Neural progenitor cell (in vitro differentiated cells): Measurements from ENCODE around the gene ANTXR1. TPM values are rescaled to one million over a fixed set of nuclear protein-coding genes. Genes with fewer than 3 reads are reported as not detected.

ENCODE experiments used
- DNase-seq: peaks from one replicate; pipeline ENCODE4 v3.0.0-alpha.2; 2016; ENCODE audit warnings: low spot score
- H2AFZ ChIP-seq: fragments of 200-600 bp; sonication (generic); replicated peaks from 2 replicates; pipeline ENCODE4 v1.6.1; 2016; ENCODE audit warnings: antibody characterized with exemption
- H3F3A ChIP-seq: fragments of 200-600 bp; sonication (generic); 2 replicates; pipeline ENCODE4 v1.6.1; 2016; ENCODE audit warnings: antibody characterized with exemption, low read depth
- H3K27ac ChIP-seq: fragments of 200-600 bp; sonication (generic); 2 replicates; pipeline ENCODE4 v1.5.1; 2016; ENCODE audit warnings: mild to moderate bottlenecking
- H3K27me3 ChIP-seq: fragments of 200-600 bp; sonication (generic); 2 replicates; pipeline ENCODE4 v1.6.1; 2016; ENCODE audit warnings: mild to moderate bottlenecking, moderate library complexity
- H3K36me3 ChIP-seq: fragments of 200-600 bp; sonication (generic); 2 replicates; pipeline ENCODE4 v1.5.1; 2016
- H3K4me1 ChIP-seq: fragments of 200-600 bp; sonication (generic); 2 replicates; pipeline ENCODE4 v1.6.1; 2016; ENCODE audit warnings: mixed run types
- H3K4me2 ChIP-seq: fragments of 200-600 bp; sonication (generic); 2 replicates; pipeline ENCODE4 v1.6.1; 2016
- H3K4me3 ChIP-seq: fragments of 200-600 bp; sonication (generic); 2 replicates; pipeline ENCODE4 v1.5.1; 2016
- H3K79me2 ChIP-seq: fragments of 200-600 bp; sonication (generic); 2 replicates; pipeline ENCODE4 v1.6.1; 2016; ENCODE audit warnings: low read depth
- H3K9ac ChIP-seq: fragments of 200-600 bp; sonication (generic); 2 replicates; pipeline ENCODE4 v1.6.1; 2016
- H3K9me3 ChIP-seq: fragments of 200-600 bp; sonication (generic); 2 replicates; pipeline ENCODE4 v1.5.1; 2016; ENCODE audit warnings: low read depth
- H4K20me1 ChIP-seq: fragments of 200-600 bp; sonication (generic); 2 replicates; pipeline ENCODE4 v1.6.1; 2016; ENCODE audit warnings: low read depth
- H3K27ac Mint-ChIP-seq: 3 replicates; pipeline ENCODE4 v1.8.0; 2021; ENCODE audit warnings: mixed read lengths
- H3K27me3 Mint-ChIP-seq: 2 replicates; pipeline ENCODE4 v1.8.0; 2022; ENCODE audit warnings: low read depth, mild to moderate bottlenecking, inconsistent platforms, moderate library complexity, mixed read lengths; ENCODE audit not compliant: insufficient read depth
- H3K36me3 Mint-ChIP-seq: 3 replicates; pipeline ENCODE4 v1.8.0; 2021; ENCODE audit warnings: mixed read lengths
- H3K4me1 Mint-ChIP-seq: 3 replicates; pipeline ENCODE4 v1.8.0; 2021; ENCODE audit warnings: mixed read lengths
- H3K4me3 Mint-ChIP-seq: 3 replicates; pipeline ENCODE4 v1.8.0; 2021; ENCODE audit warnings: mild to moderate bottlenecking, moderate library complexity, mixed read lengths
- H3K9me3 Mint-ChIP-seq: 3 replicates; pipeline ENCODE4 v1.8.0; 2020; ENCODE audit warnings: mixed read lengths
- CTCF ChIP-seq: fragments of 200-600 bp; sonication (generic); IDR thresholded peaks from 2 replicates; pipeline ENCODE4 v1.5.1; 2017; ENCODE audit warnings: antibody characterized with exemption, mild to moderate bottlenecking
- EZH2 ChIP-seq: fragments of 200-600 bp; sonication (generic); IDR thresholded peaks from 2 replicates; pipeline ENCODE4 v1.6.1; 2017; ENCODE audit warnings: antibody characterized with exemption, mild to moderate bottlenecking, moderate library complexity
- EZH2phosphoT487 ChIP-seq: fragments of 200-600 bp; sonication (generic); IDR thresholded peaks from 2 replicates; pipeline ENCODE4 v1.6.1; 2017; ENCODE audit warnings: antibody characterized with exemption
- total RNA-seq: library from RNA; depleted of rRNA; stranded (reverse); fragments of >200 nt; gene quantifications from 2 replicates; pipeline ENCODE4 v1.2.3, GENCODE V29; 2015; ENCODE audit warnings: low replicate concordance

ANTXR1 gene
- total RNA-seq, 1 donor from 2014 or later, result 6.7 TPM

DNA sequence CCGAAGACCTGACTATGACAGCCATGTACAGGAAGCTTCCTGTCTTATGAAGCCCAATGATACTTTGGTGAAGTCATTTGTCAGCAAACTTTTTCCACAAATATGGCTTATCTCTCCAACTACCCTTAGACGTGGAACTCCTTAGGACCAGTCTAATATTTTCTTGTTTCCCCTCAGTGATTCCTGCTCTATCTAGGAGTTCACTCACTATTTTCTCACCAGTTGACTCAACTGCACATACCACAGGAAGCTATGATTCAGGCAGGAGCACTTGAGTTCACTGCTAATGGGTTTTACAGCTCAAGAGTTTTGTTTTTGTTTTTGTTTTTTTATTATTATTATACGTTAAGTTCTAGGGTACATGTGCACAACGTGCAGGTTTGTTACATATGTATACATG is 109.3 kb downstream of the ANTXR1 start:
- Histone ChIP-seq H3K27ac (no peak overlapping the region), H3K4me2 (no peak overlapping the region), H3K4me3 (no peak overlapping the region), H3K36me3 (no peaks in the 10 kb centered on the region), H4K20me1 (no peaks in the 10 kb centered on the region), H3F3A (no peaks in the 10 kb centered on the region), H3K9ac (no peak overlapping the region), H2AFZ (no peak overlapping the region), H3K79me2 (no peaks in the 10 kb centered on the region), H3K4me1 (no peaks in the 10 kb centered on the region), H3K9me3 (no peaks in the 10 kb centered on the region), H3K27me3 (no peaks in the 10 kb centered on the region)
- DNase-seq, result no peak
- H3K27ac Mint-ChIP-seq, result no peak overlapping the region
- H3K27me3 Mint-ChIP-seq, result peaks cover 2% of the 10 kb centered on the region
- H3K4me1 Mint-ChIP-seq, result peaks cover 17% of the 10 kb centered on the region
- no peak for TF ChIP-seq EZH2
- TF ChIP-seq EZH2phosphoT487, result no peak
- TF ChIP-seq CTCF, result no peak
- H3K36me3 Mint-ChIP-seq, result peaks cover 29% of the 10 kb centered on the region
- H3K9me3 Mint-ChIP-seq, result no peaks in the 10 kb centered on the region
- no peak overlapping the region for H3K4me3 Mint-ChIP-seq

GRCh38 chr2:69123182-69123581 is 110.2 kb downstream of the ANTXR1 start:
- Histone ChIP-seq H4K20me1 (no peaks in the 10 kb centered on the region), H3K4me1 (no peaks in the 10 kb centered on the region), H3K4me2 (no peak overlapping the region), H2AFZ (no peak overlapping the region), H3K36me3 (no peaks in the 10 kb centered on the region), H3K4me3 (no peak overlapping the region), H3K9ac (no peak overlapping the region), H3K27me3 (no peaks in the 10 kb centered on the region), H3F3A (no peaks in the 10 kb centered on the region), H3K9me3 (no peaks in the 10 kb centered on the region), H3K27ac (no peak overlapping the region), H3K79me2 (no peaks in the 10 kb centered on the region)
- no peaks in the 10 kb centered on the region for H3K9me3 Mint-ChIP-seq
- peaks cover 33% of the 10 kb centered on the region for H3K36me3 Mint-ChIP-seq
- no peak overlapping the region for H3K4me3 Mint-ChIP-seq
- TF ChIP-seq EZH2 (no peak), EZH2phosphoT487 (no peak), CTCF (no peak)
- peaks cover 2% of the 10 kb centered on the region for H3K27me3 Mint-ChIP-seq
- no peak overlapping the region for H3K27ac Mint-ChIP-seq
- DNase-seq, result no peak
- H3K4me1 Mint-ChIP-seq, result peaks cover 17% of the 10 kb centered on the region

DNA sequence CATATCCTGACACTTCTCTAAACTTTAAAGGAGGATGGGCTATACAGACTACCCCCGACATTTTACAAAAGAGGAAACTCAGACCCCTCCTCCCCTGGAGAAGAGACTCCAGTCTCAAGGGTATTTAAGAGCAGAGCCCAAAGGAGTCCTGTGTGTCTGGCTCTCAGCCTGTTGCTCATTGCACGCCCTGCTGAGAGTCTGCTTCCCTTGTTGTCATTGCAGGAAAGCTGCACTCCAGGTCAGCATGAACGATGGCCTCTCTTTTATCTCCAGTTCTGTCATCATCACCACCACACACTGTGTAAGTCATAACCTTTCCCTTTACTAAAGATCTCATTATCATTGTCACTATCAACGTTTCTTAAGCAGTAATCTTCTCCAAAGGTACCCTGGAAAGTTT is 111.4 kb downstream of the ANTXR1 start:
- H3K4me2 ChIP-seq, result no peak overlapping the region
- H3K9ac ChIP-seq, result no peak overlapping the region
- no peaks in the 10 kb centered on the region for H3F3A ChIP-seq
- no peaks in the 10 kb centered on the region for H3K9me3 ChIP-seq
- Mint-ChIP-seq H3K27ac (no peak overlapping the region), H3K36me3 (peaks cover 41% of the 10 kb centered on the region), H3K9me3 (no peaks in the 10 kb centered on the region), H3K4me1 (peaks cover 17% of the 10 kb centered on the region), H3K4me3 (no peak overlapping the region), H3K27me3 (no peaks in the 10 kb centered on the region)
- TF ChIP-seq EZH2phosphoT487, result no peak
- no peak for TF ChIP-seq EZH2
- no peaks in the 10 kb centered on the region for H4K20me1 ChIP-seq
- H2AFZ ChIP-seq, result no peak overlapping the region
- no peaks in the 10 kb centered on the region for H3K36me3 ChIP-seq
- H3K27ac ChIP-seq, result no peak overlapping the region
- H3K4me1 ChIP-seq, result no peaks in the 10 kb centered on the region
- no peaks in the 10 kb centered on the region for H3K27me3 ChIP-seq
- no peaks in the 10 kb centered on the region for H3K79me2 ChIP-seq
- no peak overlapping the region for H3K4me3 ChIP-seq
- DNase-seq, result no peak

DNA sequence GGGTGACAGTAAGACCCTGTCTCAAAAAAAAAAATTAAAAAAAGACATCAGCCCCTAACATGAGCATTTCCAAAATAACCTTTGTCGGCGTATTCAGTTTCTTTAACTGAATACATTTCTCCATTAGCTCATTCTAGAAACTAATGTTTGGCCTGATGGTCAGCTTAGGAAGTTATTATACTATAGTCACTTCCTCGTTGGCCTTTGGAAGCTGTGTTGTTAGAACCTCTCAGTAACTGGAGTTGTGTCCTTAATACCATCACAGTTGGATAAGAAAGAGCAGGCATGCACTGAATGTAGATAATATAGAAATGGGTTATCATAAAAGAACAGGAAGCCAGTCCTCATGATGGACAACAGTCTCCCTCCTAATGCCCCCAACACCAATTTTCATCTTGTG is 112.8 kb downstream of the ANTXR1 start:
- H4K20me1 ChIP-seq, result no peaks in the 10 kb centered on the region
- peaks cover 17% of the 10 kb centered on the region for H3K4me1 Mint-ChIP-seq
- H3K4me3 Mint-ChIP-seq, result no peak overlapping the region

More for the DNA sequence above, 112.8 kb downstream of the ANTXR1 start:
- no peaks in the 10 kb centered on the region for H3K79me2 ChIP-seq
- Mint-ChIP-seq H3K27me3 (no peaks in the 10 kb centered on the region), H3K27ac (no peak overlapping the region), H3K36me3 (peaks cover 49% of the 10 kb centered on the region), H3K9me3 (no peaks in the 10 kb centered on the region)
- H3K4me2 ChIP-seq, result no peak overlapping the region
- no peak for TF ChIP-seq EZH2phosphoT487
- TF ChIP-seq CTCF, result no peak
- no peak for TF ChIP-seq EZH2
- H3K9me3 ChIP-seq, result no peaks in the 10 kb centered on the region
- H3K4me3 ChIP-seq, result no peak overlapping the region
- H3K27me3 ChIP-seq, result no peaks in the 10 kb centered on the region
- no peaks in the 10 kb centered on the region for H3K4me1 ChIP-seq
- H3K9ac ChIP-seq, result no peak overlapping the region
- no peak overlapping the region for H2AFZ ChIP-seq
- DNase-seq, result no peak
- no peaks in the 10 kb centered on the region for H3K36me3 ChIP-seq
- no peaks in the 10 kb centered on the region for H3F3A ChIP-seq
- no peak overlapping the region for H3K27ac ChIP-seq
